Activated CD4-positive, alpha-beta T cell treated with anti-CD3 and anti-CD28 coated beads, Interleukin-2, Interleukin-4, amounts not matched to agents 100 ng/mL and 50 ng/mL, durations not matched to agents 16 hours and 8 hours (primary cell): ENCODE data around the gene BMPR1B.
"Not testable (repeated sequence)": the region's sequence is repeated elsewhere in the genome, so short reads cannot be mapped to it uniquely, and the experiment has no call there.

Experiments used
- DNase-seq: peaks from one replicate; pipeline ENCODE4 v3.0.0-alpha.2; 2020; ENCODE audit warnings: low spot score

Gene BMPR1B

DNA sequence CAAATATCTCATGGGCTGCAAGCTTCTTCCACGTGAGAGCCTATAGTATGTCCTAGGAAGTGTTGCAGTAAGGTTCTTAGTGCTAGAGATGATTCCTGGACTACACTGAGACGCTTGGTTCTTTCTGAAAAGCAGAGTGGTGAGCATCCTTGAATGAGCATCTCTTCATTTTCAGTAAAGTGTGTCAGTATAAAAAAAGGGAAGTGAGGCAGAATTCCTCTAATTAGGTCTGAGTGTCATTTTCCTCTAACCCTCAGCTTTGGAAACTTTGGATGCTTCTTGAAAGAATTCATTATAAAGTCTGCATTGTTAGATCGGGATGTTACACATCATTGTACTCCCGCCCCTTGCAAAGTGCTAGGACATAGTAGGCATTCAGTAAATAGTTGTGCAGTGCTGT lies 5.2 kb downstream of the BMPR1B start:
- DNase-seq = no peak

DNA sequence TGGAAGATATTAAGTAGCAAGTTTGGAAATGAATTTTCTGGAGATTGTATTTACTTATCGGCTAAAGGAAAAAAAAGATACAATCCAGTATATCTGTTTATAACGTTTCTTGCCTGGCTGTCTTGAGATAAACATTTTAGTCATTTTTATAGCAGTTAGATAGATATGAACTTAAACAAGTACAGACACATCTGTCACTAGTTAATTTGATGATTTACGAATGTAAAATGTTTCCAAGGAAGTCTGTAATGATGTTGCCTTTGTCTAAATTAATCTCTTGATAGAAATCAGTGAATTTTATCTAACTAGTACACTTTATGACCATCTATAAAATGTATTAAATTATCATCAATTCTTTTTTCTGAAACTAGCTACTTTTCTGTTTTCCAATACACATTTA lies 5.7 kb downstream of the BMPR1B start:
- no peak for DNase-seq

DNA sequence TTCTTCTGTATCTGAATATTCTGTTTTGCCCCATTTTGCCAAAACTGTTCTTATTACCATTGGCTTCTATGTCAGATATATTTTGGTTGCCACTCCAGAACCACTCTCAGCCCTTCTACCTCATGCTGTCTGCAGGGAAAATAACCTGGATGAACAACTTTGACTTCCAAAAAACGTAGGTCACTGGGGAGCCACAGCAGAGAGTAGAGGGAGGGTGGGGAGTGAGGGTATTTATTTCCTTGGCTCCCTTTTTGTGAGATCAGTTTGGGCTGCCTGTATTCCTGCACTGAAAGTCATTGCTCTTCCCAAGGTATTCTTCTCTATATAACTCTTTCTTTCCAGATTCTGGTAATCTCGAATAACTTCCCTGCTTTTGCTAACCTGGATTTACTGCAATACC lies 6.3 kb downstream of the BMPR1B start:
- no peak for DNase-seq

DNA sequence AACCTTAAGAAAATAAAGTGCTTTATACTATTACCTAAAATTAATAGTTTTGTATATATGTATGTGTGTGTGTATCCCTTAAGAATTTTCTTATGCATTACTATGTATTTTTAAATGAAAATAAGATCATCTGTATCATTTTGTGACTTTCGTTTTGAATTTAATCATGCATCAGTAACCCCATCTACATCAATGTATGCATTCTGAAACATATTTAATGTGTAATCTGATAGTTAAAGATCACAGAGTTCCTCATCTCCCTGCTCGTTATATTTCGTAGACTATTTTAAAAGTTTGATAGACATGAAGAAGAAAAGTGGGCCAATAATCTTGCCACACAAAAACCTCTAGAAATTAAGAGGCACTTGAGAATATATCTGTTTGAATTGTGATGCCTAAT lies 7.4 kb downstream of the BMPR1B start:
- DNase-seq = no peak

DNA sequence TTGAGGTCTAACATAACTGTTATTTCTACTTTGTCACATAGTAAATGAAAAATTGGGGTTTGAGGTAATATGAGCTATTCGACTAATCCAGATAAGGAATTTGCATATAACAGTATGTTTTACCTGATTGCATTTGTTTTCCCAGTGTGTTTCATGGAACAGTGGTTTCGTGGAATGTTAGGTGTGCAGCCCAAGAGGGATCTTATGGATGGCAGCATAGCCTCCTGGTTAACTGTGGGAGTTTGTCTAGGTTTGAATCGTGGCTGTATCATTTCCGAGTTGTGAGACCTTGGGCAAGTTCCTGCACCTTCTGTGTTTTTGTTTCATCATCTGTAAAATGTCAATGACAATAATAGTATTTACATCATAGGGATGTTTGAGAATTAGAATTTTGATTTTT lies 7.9 kb downstream of the BMPR1B start:
- no peak for DNase-seq

DNA sequence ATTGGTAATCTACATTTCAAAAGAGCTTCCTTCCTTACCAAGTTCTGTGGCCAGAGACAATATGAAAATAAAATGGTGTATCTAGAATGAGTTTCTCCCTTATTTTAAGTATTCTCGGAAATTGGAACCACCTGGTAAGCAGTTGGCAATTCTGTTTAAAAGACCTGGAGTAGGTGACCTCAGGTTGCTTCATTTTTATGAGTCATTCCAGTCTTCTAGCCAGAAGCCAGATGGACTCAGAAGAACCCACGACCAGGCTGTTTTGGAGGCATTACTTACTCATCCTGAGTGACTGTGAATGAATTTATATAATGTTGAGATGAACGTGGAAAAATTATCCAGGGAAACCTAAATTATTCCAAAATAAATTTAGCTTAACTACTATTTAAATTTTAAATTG lies 9.1 kb downstream of the BMPR1B start:
- no peak for DNase-seq

DNA sequence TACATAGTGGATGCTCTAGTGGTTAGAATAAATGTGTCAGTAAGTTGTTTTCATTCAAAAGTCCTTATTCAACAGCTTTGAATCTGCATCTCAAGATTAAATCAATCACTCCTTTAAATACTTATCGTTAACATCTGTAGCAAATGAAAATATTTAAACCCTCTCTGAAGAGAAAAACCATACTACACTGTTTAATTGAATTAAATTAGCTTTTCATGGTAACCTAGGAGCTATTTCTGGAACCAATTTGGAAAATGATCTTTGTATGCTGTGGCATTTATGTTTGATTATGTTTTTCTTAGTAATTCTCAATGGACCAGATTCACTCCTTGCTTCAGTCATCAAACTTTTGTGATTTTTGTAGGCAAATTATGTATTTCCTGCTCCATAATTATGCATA lies 9.7 kb downstream of the BMPR1B start:
- DNase-seq = no peak

DNA sequence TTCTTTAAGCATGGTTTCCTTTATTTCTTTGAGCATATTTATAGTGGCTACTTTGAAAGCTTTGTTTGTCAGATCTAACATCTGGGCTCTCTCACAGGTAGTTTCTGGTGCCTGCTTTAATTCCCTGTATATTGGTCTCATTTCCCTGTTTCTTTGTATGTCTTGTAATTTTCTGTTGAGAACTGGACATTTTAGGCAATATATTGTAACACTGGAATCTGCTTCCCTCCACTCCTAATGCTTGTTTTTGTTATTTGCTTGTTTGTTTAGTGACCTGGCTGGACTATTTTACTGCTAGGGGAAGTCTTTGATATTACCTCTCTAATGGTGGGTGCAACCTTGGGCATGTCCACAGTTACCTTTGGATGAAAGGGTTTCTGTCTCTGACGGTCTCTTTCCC lies 25.0 kb downstream of the BMPR1B start:
- no peak for DNase-seq

DNA sequence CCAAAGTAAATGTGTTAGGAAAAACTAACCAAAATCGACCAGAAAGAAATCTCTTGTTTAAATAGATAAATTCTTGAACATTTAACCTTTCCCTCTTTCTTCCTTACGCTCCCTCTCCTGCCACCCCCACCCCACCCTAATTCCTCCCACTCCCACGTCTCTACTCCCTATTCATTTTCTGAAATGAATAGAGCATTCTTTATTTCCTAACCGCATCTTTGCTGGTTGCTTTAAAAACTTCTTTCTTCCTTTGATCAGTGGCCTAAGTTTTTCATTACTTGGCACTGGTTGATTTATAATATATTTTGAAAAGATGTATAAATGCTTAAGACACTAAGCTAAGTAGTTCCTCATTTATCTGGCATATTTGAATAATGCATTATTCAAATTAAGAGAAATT lies 33.9 kb downstream of the BMPR1B start:
- no peak for DNase-seq

DNA sequence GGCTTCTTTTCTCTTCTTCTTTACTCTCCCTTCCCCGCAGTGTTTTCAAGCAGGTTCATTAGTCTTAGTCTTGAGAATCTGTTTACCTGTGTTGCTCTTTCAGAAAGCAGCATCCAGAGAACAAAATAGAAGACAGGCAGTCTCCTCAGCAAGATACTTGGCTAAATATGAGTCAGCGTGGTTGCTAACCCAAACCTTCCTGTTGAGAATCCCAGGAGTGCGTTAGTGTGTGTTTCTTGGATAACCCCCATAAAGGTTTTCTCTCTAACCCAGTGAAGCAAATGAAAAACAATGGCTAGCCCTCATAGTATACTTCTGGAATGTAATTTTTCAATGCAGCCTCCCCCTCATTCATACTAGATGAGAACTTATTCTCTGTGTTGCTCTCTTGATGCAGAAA lies 41.1 kb downstream of the BMPR1B start:
- no peak for DNase-seq

DNA sequence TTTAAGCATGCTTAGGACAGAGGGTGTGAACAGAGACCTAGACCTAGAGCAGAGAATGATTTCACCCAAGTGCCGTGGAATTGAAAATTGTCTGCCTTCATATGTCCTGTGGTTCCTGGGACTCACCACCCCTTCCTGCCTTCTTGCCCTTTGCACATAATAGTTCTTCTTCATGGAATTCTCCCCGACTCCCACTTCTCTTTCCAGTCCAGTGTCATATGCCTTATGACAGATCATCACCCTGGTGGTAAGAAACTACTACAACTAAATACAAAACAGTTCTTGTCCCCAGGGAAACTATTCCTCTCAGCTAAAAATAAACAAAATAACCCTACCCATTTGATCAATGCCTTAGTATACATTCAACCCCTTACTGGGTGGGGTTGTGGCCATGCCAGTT lies 43.3 kb downstream of the BMPR1B start:
- DNase-seq = no peak

DNA sequence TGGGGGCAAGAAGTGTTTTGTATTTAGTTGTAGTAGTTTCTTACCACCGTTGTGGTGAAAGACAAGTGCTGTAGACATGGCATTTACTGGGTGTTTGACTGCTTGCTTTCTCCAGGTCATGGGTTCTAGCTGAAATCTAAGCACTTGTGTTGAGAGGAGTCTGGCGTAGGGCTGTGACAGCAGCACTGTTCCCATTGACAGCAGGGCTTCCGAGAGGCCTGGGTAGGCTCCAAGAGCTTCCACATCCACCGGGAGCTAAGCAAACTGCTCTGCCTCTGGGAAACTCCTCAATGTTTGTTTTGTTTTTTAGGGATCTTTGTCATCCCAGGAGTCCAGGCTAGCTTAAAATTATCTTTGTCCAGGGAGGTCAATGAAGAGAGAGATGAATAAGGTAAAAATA lies 44.3 kb downstream of the BMPR1B start:
- DNase-seq = no peak

DNA sequence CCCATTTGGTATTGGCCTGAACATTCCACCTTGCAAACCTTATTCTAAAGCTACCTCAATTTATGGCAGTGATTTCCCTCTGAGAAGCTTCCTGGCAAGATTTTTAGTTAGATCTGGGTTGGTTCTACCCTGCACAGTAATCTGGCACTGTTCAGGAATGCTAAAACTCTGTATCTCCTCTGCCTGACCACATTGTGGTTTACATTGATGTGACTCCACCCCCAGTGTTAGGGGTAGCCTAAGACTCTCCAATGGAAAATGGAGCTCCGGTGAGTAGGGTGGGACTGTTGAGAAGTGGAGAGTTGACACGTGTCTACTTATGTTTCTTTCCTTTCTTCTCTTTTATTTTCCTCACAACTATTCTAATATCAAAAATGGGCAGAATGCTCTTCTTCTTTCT lies 45.4 kb downstream of the BMPR1B start:
- no peak for DNase-seq

DNA sequence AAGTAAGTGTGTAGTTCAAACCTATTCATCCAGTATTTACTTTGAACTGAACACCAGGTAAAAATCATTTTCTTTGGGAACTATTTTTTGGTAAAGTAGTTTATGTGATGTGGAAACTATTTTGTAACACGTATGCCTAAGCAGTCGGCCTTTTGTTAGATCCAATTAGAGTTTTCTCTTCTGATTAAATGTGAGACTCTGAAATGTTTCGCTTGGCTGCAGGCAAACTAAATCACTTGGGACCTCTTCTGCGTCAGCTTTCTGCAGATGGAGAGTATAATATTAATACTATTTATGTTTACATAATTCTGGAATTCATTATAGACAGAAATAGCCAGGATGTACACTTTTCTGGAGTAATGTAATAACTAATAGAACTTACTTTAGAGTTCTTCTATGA lies 46.9 kb downstream of the BMPR1B start:
- DNase-seq = no peak

DNA sequence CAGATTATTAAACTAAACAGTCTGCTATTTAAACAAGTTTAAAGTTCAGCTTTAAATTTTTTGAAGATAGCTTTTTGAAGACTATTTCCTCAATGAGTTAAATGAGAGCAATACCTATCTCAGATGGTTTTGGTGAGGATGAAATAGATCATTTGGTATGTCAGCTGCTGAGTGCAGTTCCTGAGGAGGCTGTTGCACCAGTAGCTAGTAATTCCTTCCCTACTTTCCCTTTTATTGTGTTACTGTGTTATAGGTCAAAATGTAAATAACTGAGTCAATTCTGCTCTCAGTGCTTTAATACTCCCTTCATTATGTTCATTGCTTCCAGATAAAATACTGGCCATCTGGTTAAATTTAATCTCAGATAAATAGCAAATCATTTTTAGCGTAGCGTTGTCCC lies 48.6 kb downstream of the BMPR1B start:
- no peak for DNase-seq

DNA sequence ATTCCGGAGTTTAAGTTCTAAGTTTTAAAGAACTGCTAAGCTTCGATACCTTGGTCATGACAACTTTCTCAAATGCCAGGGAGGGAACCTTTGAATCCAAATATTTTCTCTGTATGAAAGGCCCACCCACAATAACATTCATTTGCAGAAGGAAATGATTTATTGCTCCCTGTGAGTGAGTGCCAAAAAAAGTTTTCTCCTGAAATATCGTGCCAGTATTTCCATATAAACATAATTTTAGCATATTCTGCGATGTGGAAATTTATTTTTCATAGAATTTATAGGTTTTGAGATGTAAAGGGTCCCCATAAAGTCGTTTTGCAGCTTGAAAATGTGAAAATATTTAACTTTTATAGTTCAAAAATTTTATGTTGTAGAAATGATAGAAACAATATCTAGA lies 53.9 kb downstream of the BMPR1B start:
- no peak for DNase-seq

DNA sequence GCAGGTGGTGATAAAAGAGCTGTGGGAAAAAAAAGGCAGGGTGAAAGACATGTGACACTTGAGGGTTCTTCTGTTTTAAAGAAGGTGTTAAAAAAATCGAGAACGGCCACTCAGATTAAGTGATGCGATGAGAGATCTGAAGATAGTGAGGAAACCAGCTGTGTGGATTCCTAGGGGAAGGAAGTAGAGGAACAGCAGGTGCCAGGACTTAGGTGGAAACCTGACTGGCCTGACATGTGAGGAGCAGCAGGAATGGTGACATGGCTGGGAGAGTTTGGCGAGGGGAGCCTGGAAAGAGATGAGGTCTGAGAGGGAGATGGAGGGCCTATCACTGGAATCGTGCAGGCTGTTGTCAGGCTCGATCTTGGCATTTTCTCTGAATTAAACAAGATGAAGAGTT lies 55.5 kb downstream of the BMPR1B start:
- no peak for DNase-seq

DNA sequence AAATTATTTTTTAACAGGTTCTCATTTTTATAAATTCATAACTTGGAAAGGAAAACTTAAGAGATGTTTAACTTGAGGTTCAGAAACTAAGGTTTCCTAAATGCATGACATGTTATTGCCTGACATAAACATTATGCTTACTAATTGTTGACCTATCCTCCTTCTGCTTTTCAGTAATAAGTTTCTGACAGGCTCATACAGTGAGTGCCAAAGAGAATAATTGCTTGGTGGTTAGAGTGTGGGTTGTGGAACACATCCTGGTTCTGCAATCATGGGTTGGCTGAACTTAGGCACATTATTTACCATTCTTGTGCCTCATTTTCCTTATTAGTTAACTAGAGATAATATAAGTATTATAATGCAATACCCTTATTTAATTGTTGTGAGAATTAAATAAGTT lies 56.5 kb downstream of the BMPR1B start:
- no peak for DNase-seq

DNA sequence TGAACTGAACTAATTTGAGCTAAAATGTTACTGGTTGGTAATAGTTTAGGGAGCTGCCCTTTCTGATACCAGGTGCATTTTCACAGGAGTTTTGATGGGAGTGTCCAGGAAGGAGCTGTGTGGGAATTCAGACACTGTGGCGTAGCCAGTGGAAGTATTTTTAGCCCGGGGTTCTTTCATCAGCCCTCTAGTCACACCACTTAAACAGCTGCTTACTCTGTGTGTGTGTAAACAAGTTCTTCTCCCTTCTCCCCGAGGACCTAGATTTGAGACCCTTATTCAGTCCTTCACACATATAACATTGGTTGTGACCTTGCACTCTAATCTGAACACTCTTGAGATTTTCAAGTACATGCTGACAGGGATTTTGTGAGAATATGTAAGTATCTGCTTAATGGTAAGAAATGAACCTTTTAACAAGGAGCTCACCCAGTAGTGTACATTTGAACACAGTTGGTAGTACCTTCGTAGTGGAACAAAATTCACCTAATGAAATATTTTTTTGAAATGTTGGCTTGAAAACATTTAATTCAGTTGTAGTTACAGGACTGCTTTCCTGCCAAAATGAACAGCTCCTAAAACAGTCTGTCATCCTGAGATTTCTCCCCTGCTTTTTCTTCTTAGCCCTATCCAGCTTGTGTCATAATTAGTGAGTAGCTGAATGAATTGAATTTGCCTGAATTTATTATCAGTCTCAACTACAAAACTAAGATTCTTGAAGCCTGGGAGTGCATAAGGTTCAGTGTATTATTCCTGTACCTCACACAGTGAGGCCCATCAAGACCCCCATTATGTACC lies 61.8 kb downstream of the BMPR1B start:
- DNase-seq = no peak

DNA sequence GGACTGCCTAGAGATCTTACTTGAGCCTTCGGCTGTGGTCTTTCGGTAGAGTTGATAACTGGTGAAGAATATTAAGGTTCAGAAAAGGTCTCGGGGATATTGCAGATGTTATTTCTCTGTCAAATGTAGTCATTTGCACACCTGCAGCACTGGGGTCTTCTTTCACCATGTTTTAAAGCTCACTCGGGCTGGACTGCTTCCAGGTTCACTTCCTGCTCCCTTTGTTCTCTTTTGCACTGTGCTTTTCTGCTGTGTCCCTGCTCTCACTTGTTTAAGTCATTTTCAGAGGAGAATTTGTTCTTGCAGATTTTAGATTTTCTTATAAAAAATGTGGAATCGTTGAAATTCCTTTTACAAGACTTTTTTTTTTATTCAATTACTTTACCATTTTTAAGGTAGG lies 68.5 kb downstream of the BMPR1B start:
- DNase-seq = no peak

DNA sequence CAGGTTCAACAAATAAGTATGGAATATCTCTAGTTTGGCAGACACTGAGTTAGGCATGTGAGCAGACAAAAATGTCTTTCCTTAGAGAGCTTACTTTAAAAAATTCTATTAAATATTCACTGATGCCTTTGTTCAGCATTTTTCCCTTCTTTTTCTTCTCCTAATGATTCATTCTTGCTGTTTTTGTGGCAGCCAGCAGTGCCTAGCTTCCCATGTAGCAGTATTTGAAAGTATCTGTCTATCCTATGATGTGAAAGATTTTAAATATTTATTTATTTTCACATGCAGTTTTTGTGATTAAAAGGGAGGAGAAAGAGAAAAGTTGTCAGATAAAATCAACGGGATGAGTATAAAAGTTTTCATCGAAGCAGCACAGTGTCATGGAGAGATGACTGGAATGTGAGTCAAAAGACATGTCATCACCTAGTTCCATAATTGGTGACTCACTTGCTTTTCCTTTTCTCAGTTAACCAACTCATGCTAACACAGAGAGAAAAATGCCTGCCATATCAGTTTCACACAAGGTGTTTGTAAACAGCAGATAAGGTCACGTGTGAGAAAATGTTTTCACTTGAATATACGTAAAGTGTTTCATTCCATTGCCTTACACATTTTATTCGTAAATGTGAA lies 69.8 kb downstream of the BMPR1B start:
- DNase-seq = no peak

DNA sequence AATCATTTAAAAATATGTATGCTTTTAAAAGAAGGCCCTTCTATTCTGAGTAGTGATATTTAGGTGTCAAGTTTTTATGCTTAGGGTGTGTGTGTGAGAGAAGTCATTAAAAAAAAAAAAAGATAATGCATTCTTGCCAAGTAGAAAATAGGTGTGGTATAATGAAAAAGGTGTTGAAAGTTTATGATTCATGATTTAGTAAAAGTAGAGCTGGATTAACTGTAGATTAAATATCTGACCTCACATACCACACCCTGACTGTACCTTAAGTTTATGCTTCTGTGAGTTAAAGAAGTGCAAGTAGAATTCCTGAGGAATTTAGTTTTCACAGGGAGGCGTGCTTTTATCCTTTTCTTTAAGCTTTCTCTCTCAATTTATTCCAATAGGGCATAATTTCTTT lies 71.1 kb downstream of the BMPR1B start:
- DNase-seq = no peak

DNA sequence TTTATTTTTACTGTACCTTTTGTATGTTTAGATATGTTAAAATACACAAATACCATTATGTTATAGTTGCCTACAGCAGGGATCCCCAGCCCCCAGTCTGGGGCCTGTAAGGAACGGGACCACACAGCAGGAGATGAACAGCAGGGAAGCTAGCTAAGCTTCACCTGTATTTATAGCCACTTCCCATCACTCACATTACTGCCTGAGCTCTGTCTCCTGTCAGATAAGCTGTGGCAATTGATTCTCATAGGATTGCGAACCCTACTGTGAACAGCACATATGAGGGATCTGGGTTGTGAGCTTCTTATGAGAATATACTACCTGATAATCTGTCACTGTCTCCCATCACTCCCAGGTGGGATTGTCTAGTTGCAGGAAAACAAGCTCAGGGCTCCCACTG lies 73.9 kb downstream of the BMPR1B start:
- no peak for DNase-seq

DNA sequence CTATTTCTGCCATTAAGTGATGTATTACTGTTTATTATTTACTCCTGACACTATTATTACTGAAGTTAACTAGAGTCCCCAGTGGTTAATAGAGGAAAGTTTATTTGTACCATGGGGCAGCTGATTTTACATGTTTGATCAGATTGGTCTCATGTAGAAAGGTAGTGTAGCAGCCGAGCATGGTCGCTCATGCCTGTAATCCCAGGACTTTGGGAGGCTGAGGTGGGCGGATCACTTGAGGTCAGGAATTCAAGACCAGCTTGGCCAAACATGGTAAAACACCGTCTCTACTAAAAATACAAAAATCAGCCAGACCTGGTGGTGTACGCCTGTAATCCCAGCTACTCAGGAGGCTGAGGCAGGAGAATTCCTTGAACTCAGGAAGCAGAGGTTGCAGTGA lies 74.6 kb downstream of the BMPR1B start:
- not testable (repeated sequence) for DNase-seq
